A172 (cell line): ENCODE results near the gene LMBRD2. TPM values are rescaled to one million over a fixed set of nuclear protein-coding genes. Genes with fewer than 3 reads are reported as not detected.
"Not testable (repeated sequence)": the region's sequence is repeated elsewhere in the genome, so short reads cannot be mapped to it uniquely, and the experiment has no call there.

Experiments
- DNase-seq: peaks from one replicate; pipeline ENCODE4 v3.0.0-alpha.2; 2015; ENCODE audit warnings: low spot score
- total RNA-seq: library from RNA; depleted of rRNA; stranded (reverse); fragments of >200 nt; shearing (Covaris generic); gene quantifications from 2 replicates; pipeline ENCODE4 v1.2.3, GENCODE V29; 2014; rRNA removed

Gene LMBRD2
- 14.7 and 15.5 TPM in 2 replicates for total RNA-seq

GRCh38 chr5:36151434-36152323, at the start of gene LMBRD2, which contains the start of gene SKP2:
LMBRD2 (minus strand) TSS chr5:36151887; CDS start chr5:36143349, 8,538 bp downstream.
SKP2 (plus strand) TSS chr5:36152111; CDS start chr5:36152263, 152 bp downstream.
- DNase-seq: peak; percentile 97

GRCh38 chr5:36200513-36200912, 48.8 kb upstream of the LMBRD2 start:
- DNase-seq: peak; percentile 51

GRCh38 chr5:36199620-36200019, 47.9 kb upstream of the LMBRD2 start:
- no peak for DNase-seq

- DNase-seq: not testable (repeated sequence)
Observed at GRCh38 chr5:36198783-36199182, 47.1 kb upstream of the LMBRD2 start.

- DNase-seq: no peak
Observed at GRCh38 chr5:36198281-36198680, 46.6 kb upstream of the LMBRD2 start.

GRCh38 chr5:36193746-36194145, 42.1 kb upstream of the LMBRD2 start:
- no peak for DNase-seq

- DNase-seq: not testable (repeated sequence)
Observed at GRCh38 chr5:36184408-36184807, 32.7 kb upstream of the LMBRD2 start.

GRCh38 chr5:36181774-36182173, 30.1 kb upstream of the LMBRD2 start:
- DNase-seq: no peak

GRCh38 chr5:36180556-36181350, 29.1 kb upstream of the LMBRD2 start:
- DNase-seq: no peak

- DNase-seq: no peak
Observed at GRCh38 chr5:36179950-36180349, 28.3 kb upstream of the LMBRD2 start.

- no peak for DNase-seq
Observed at GRCh38 chr5:36178524-36178890, 26.8 kb upstream of the LMBRD2 start.

GRCh38 chr5:36177715-36178523, 26.2 kb upstream of the LMBRD2 start:
- peak; percentile 53 for DNase-seq

- no peak for DNase-seq
Observed at GRCh38 chr5:36177154-36177553, 25.5 kb upstream of the LMBRD2 start.

- DNase-seq: no peak
Observed at GRCh38 chr5:36175043-36175442, 23.4 kb upstream of the LMBRD2 start.

GRCh38 chr5:36174119-36174518, 22.4 kb upstream of the LMBRD2 start:
- no peak for DNase-seq

GRCh38 chr5:36173426-36173825, 21.7 kb upstream of the LMBRD2 start:
- no peak for DNase-seq

GRCh38 chr5:36172599-36172998, 20.9 kb upstream of the LMBRD2 start:
- no peak for DNase-seq

GRCh38 chr5:36170832-36171424, 19.2 kb upstream of the LMBRD2 start:
- DNase-seq: no peak

GRCh38 chr5:36168737-36169136, 17.1 kb upstream of the LMBRD2 start:
- no peak for DNase-seq

- DNase-seq: no peak
Observed at GRCh38 chr5:36164461-36164860, 12.8 kb upstream of the LMBRD2 start.

GRCh38 chr5:36162810-36163486, 11.3 kb upstream of the LMBRD2 start:
- no peak for DNase-seq
